GM18861 (cell line): ENCODE results near the gene NEK9.
"Not testable (repeated sequence)": the region's sequence is repeated elsewhere in the genome, so short reads cannot be mapped to it uniquely, and the experiment has no call there.

Source experiments
- ATAC-seq: cut with Tn5 transposase; IDR thresholded peaks from one replicate; pipeline ENCODE4 v1.9.1; 2021; ENCODE audit not compliant: unreplicated experiment

The NEK9 gene

DNA sequence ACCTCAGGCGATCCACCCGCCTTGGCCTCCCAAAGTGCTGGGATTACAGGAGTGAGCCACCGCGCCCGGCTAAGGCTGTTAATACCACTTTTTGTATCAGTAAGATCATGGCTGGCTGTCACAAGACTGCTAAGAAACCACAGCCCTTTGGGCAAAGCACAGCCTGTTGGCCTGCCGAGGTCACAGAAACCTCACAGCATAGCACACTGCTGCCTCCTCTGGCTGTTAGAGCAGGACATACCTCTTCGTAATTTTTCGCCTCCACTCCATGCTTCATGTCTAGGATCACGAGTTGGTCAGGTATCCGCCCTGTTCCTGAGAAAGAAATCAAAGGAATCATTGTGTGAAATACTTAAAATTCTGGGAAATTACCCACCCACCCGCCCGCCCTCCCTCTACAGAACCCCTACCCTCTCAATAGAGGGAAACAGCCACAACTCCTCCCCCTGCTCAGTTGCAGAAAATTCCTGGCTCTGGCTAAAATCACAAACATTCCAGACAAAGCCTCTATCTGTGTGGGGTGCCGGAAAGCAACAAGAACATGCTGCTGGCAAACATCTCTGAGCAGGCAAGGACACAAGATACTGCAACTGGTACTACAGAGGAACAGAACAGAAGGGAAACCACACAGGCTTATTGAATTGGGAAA lies 20.7 kb upstream of the NEK9 start:
- ATAC-seq, result no peak

DNA sequence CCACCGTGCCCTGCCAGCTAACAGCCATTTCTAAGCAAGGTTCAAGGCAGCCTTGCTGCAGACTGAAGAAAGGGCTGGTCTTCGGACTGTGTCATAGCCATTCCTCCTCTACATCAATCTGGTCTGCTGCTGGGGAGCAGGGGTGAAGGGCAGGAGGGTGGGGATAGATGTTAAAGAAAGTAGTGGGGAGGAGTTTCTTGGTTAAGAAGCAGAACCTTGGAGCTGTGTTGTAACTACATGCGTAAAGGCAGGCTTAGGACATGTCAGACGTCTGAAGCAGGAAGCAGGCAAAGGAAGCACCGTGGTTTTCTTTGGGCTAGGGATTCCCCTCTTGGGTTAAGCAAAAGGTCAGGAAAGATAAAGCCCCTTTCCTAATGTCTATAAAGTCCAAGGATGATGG lies 18.1 kb upstream of the NEK9 start:
- ATAC-seq, result no peak

DNA sequence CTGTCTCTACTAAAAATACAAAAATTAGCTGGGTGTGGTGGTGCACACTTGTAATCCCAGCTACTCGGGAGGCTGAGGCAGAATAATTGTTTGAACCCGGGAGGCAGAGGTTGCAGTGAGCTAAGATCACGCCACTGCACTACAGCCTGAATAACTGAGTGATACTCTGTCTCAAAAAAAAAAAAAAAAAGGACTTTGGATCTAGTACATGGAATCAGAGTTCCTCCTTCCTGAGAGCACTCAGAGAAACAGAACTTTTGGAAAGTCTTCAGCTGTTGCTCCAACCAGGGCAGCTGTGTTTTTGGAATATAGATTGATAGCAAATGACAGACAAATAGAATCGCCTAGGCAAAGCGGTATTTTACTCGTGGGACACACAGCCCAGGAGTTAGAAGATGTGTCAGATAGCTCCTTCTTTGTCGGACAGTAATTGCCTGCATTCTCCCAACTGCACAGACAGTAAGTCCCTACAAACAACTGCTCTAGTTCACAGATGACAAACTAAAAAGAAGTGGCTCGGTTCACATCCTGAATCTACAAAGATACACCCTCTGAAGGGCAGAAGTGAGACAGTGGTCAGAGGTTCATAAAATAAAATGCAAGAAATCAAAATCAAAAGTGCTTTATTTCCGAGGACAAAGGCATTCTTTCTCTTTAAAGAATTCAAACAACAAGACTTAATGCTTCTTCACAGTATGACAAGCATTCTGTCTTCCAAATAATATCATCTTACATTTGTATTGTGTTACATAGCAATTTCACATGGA lies 17.1 kb upstream of the NEK9 start:
- ATAC-seq, result no peak

DNA sequence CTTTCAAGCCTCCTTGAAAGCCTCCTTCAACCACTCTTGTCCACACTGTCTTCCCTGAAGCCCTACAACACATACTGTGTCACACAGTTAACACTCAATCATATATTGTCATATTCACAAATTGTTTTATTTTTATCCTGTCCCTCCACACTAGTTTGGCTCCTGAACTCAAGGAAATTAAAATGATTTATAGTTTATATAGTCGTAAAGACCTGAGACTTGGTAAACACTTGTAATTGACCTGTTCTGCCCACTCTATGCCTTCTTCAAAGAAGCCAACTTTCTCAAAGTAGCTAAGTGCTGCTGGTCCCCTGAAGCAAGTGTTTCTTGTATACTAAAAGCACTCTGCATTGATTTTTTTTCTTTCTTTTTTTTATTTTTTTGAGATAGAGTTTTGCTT lies 15.6 kb upstream of the NEK9 start:
- no peak for ATAC-seq

DNA sequence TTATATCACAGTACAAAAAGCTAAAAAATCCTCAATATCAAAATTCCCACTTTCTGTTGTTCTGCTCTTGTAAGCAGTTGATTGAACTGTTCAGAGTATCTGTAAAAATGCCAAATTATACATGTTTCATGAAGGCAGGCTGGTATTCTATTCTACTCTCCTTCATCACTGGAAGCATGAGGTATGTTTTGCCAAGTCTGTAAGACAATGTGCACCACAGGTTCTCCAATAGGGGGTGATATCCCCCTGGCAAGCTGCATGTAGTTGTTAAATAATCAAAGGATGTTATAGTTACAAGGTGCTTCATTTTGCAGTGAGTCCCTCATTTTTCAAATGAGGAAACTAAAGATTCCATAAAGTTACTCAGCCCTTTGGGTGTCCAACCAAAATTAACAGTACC lies 15.1 kb upstream of the NEK9 start:
- no peak for ATAC-seq

DNA sequence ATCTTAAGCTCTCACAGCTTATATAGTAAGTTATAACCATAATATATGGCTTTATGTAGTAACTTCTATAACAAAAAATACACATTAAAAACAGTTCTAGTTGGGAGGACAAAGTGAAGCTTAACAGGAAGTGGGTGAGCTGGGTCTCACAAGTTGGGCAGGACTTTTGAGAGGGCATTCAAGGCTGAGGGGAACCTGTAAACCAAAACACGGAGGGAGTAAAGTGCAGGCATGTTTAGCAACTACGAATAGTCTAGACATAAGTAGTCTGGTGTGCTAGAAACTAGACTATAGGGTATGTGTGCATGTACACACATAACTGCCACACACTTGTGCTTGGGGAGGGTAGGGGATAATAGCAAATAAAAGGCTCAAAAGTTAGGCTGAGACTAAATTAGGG lies 14.2 kb upstream of the NEK9 start:
- ATAC-seq, result no peak

DNA sequence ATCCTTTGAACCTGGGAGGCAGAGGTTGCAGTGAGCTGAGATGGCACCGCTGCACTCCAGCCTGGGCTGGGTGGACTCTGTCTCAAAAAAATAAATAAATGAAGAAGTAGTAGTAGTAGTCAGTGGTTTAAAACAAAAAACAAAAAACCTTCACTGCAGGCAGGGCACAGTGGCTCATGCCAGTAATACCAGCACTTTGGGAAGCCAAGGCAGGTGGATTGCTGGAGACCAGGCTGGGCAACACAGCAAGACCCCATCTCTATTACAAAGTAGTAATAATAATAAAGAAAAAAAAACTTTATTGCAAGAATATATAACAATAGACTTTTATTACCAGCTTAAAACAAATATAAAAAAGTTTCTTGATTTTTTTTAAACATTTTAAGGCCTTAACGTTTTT lies 13.8 kb upstream of the NEK9 start:
- ATAC-seq, result no peak

DNA sequence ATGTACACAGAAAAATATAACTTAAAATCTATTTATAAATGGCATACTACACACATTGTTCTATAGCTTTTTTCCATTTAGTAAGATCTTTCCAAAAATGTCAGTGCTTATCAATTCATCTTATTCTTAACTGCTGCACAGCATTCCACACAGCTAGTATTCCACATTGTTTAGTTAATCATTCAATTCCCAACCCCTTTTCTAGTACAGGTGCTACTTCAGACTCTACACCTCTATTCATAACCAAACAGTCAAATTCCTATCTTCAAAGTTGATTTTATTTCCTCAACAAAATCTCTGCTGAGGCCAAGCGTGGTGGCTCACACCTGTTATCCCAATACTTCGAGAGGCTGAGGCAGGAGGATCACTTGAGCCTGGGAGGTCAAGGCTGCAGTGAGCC lies 12.3 kb upstream of the NEK9 start:
- no peak for ATAC-seq

DNA sequence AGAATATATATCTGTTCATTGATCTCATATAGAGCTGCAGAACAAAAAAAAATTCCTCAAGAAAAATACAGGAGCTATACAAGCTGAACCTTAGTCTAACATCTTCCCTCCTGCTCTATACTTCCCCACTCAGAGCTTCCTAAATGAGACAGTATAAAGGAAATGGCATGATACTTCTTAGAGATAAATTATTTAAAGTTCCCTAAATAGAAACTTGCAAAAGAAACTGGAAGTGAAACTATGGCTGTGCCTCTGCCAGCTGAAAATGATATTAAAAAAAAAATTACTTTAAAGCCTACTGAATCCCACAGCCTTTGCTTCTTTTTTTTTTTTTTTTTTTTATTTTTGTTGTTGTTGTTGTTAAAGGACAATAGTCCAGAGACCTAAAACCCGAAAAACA lies 11.6 kb upstream of the NEK9 start:
- no peak for ATAC-seq

DNA sequence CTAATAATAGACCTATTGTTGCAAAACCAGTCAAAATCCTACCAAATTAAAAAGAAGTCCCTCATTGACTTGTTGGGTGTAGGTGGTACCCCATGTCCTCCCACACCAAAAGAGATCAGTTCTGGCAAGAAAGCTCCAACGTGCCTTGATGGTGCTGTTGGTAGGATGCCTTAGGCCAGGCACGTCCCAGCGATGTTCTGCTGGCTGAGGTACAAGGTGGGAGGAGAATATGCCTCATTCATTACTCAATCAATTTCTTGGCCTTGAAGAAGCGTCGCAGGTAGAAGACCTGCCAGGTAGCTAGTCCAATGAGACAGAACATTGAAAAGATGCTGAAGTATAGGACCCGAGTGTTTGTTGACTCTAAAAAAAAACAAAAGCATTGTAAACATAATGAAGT lies 7.8 kb upstream of the NEK9 start:
- ATAC-seq, result no peak

DNA sequence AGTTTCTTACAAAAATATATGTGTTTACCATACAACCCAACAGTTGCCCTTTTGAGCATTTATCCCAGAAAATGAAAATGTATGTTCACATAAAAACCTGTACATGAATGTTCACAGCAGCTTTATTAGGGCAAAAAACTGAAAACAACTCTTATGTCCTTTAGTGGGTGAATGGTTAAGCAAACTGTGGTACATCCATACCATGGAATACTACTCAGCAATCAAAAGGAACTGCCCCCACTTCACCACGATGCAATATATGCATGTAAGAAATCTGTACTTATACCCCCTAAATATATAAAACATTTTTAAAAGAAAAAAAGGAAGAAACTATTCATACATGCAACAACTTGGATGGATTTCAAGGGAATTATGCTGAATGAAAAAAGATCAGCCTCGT lies 6.7 kb upstream of the NEK9 start:
- no peak for ATAC-seq

DNA sequence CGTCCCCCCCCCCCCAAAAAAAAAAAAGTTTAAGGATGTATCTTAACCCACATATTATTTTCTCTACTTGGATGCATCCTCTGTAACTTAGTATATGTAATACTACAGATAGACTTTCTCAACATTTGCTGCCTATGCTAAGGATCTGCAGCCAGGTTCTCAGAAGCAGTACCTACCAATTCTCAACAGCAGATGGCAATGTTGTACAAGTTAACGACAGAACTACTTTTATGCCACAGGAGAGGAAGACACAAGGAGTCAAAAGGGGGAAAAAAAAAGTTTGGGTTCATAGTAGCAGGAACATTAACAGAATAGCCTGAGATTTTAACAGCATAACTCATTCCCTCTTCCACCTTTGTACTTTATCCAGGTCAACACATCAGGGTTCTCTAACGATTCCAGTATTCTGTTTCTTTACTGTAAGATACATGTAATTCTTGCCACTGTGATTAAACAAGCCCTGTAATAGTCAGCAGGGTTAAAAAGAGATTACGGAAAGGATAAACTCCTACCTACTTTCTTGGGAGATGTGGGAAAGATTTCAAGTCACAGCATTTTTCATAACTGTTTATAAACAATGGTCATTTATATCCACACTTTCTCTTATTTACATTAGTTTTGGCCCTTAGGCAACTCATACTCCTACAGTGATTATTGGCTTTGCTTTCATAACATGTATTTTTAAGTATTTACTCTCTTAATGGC lies 5.7 kb upstream of the NEK9 start:
- no peak for ATAC-seq

DNA sequence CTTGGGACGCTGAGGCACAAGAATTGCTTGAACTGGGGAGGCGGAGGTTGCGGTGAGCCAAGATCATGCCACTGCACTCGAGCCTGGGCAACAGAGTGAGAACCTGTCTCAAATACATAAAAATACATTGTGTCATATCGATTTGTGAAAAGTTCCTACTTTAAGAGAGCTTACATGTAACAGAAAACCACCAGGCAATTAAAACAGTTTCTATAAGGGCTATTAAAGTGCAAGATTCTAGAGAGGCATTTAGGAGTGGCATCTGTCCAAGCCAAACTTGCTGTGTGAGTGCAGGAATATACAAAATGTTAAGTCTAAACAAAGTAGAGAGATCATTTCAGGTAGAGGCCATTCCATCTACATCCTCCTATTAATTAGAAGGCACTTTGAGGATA lies 1.7 kb upstream of the NEK9 start:
- no peak for ATAC-seq

DNA sequence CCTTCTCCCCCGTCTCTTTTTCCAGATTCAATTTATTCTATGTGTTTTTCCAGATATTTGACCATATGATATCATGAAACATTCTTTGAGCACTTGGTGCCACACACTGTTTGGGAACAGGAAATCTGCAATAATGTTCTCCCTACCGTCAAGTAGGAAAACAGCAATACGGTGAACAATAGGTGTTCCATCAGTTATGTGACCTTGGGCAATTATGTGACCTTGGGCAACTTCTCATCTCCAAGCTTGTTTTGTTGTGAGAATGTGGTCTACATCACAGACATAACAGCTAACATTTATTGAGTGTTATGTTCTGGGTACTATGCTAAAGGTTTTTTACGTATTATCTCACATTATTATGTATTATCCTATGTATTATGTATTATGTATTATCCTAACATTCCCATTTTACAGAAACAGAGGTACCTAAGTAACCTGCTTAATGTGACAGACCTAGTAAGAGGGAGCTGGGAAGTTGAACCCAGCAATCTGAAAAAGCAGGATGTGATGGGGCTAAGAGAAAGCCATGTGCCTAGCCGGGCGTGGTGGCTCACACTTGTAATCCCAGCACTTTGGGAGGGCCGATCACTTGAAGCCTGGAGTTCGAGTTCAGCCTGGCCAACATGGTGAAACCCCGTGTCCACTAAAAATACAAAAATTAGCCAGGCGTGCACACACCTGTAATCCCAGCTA lies 1.2 kb upstream of the NEK9 start:
- ATAC-seq, result no peak

DNA sequence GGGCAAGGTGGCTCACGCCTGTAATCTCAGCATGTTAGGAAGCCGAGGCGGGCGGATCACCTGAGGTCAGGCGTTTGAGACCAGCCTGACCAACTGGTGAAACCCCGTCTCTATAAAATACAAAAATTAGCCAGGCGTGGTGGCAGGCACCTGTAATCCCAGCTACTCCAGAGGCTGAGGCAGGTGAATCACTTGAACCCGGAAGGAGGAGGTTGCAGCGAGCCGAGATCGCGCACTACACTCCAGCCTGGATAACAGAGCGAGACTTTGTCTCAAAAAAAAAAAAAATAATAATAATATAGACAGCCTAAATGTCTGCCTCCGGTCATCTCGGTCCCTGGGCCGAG lies 599 bp upstream of the NEK9 start:
- not testable (repeated sequence) for ATAC-seq

DNA sequence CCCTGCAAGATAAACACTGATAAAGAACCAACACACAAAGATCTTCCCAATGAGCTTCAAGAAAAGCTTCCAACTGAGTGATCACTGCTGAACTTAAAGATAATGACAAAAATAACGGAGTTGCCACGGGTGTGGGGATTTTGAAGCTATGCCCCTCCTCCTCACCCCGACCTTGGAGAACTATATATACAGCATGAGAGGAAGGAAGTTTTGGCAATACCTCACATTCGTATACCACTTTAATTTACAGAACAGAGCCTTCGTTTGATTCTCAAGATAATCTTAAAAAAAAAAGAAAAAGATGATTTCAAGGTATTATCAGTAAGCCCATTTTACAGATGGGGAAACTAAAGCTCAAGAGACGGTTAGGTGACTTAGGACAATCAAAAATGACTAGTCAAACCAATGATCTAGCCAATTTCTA lies 715 bp downstream of the NEK9 start:
- ATAC-seq, result no peak

DNA sequence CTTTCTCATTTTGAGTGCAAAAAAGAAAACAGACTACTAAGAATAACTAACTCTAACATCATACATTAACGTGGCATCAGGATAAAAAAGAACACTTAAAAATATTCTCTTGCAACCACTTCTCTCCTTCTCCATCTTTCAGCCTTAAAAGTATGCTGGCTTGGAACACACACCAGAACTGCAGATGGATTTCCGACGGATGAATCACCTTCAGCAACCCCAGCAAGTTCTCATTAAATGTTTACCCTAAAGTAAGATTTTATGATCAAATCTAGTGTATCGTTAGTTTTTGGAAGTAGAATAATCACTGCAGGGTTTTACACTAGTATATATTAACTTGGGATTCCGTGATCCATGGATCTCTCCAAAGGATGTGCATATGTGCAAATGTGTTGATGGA lies 1.2 kb downstream of the NEK9 start:
- no peak for ATAC-seq

DNA sequence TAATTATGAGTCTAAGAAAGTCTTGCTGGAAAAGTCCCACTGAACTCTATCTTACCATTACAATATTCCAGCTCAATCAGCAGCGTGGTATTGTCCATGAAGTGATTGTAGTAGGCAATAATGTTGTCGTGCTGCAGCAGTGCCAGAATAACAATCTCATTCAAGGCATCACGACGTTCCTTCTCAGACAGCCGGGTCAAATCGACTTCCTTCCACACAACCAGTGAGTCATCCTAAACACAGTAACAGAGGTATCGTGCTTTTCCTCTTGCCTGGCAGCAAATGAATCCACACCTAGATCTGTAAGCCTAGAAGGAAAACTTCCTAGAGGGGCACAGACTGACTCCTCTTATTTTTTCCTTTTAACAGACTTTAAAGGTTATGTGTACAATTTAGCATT lies 2.9 kb downstream of the NEK9 start:
- no peak for ATAC-seq

DNA sequence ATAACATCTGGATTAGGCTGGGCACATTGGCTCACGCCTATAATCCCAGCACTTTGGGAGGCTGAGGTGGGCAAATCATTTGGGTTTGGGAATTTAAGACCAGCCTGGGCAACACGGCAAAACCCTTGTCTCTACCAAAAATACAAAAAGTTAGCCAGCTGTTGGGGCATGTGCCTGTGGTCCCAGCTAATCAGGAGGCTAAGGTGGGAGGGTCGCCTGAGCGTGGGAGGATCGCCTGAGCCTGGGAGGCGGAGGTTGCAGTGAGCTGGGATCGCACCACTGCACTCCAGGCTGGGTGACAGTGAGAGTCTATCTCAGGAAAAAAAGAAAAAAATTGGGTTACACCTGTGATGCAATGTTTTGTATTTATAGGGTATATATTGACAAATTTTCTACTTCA lies 5.3 kb downstream of the NEK9 start:
- no peak for ATAC-seq

DNA sequence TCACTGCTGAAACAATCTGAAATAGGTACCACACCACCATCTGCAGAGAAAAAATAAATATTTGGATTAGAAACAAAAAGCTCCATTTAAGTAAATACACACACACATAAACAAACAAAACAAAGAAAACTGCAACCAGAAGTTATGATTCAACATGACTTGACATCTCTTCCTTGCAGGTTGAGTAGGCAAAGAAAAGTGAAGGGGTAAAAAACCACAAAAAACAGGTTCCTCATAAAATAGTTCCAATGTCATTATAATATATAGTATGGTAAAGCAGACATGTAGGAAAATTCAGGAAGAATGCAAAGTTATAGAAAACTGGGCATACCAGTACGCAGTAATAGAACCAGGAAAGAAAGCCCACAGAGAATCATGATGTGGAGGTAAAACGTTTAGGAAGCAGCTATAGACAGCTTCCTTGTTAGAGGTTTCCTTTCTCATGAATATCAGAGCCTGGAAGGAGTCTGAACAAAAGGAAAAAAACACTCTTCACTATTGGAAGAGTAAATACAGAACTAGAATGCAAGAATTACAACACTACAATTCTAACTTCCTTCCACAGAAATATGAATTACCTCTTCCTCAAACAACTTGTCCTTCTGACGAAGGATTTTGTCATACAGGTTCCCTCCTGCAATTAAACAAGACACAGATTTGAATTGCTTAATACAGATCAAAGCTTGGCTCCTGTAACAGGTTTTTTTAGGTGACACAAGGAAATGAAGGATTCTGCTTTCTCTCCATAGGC lies 6.1 kb downstream of the NEK9 start:
- ATAC-seq, result no peak

DNA sequence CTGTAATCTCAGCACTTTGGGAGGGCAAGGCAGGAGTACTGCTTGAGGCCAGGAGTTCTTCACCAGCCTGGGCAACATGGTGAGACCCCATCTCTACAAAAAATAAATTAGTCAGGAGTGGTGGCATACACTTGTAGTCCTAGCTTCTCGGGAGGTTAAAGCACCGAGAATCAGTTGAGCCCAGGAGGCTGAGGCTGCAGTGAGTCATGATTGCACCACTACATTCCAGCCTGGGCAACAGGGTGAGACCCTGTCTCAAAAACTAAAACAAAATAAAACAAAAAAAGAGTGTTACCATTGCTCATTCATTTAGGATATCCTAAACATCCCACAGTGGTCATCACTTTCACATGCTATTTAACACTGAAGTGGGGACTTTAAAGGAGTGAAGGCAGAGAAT lies 7.8 kb downstream of the NEK9 start:
- ATAC-seq, result no peak
